ENCODE data around the gene LMBR1L. TPM values are rescaled to one million over a fixed set of nuclear protein-coding genes. Genes with fewer than 3 reads are reported as not detected.
A peak's percentile ranks its signal among the peaks of the same experiment; 100 is the strongest.

The LMBR1L gene
- total RNA-seq, 6 donors from 2014 or later: 20.4 to 108 (median 57.7) TPM

GRCh38 chr12:49079793-49080192 is 30.9 kb downstream of the LMBR1L start:
- ATAC-seq (ENCODE audit: low FRiP score in 2 of 2): no peak
- no peaks in the 10 kb centered on the region for H3K36me3 ChIP-seq
- H3K9me3 ChIP-seq: no peaks in the 10 kb centered on the region
- WGBS, 2 donors: 77 to 82% methylated on average over 1 of the region's 1 CpG
- DNase-seq: no peak
- H3K27me3 ChIP-seq: no peaks in the 10 kb centered on the region
- H3K4me3 ChIP-seq: no peak overlapping the region
- TF ChIP-seq EP300 (IDR thresholded peaks at IDR 0.05) (no peak), POLR2A (IDR thresholded peaks at IDR 0.05) (no peak), POLR2AphosphoS5 (IDR thresholded peaks at IDR 0.05) (no peak), CTCF (IDR thresholded peaks at IDR 0.05) (no peak)
- no peak overlapping the region for H3K27ac ChIP-seq
- no peaks in the 10 kb centered on the region for H3K4me1 ChIP-seq

DNA sequence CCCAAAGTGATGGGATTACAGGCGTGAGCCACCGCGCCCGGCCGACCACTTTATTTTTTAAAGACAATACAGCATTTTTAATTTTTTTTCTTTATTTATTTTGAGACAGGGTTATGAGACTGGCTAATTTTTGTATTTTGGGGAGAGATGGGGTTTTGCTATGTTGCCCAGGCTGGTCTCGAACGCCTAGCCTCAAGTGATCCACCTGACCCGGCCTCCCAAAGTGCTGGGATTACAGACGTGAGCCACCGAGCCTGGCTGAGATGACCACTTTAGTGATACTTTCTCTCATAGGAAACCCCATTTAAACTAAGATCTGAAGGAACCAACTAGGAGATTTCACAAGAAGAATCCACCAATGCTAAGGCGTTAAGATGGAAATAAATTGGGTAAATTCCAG is 39.7 kb downstream of the LMBR1L start:
- WGBS, 2 donors: 90 to 95% methylated on average over 11 of the region's 11 CpGs
- no peak for ATAC-seq (ENCODE audit: low FRiP score in 2 of 2)
- peak in 1 of 2 donors; percentile 65 for DNase-seq
- H3K9me3 ChIP-seq: no peaks in the 10 kb centered on the region
- H3K4me1 ChIP-seq: peaks cover 7 to 18% (median 12%) of the 10 kb centered on the region in 4 donors
- H3K27ac ChIP-seq: no peak overlapping the region
- H3K27me3 ChIP-seq: no peaks in the 10 kb centered on the region
- H3K36me3 ChIP-seq: no peaks in the 10 kb centered on the region
- no peak overlapping the region for H3K4me3 ChIP-seq
- no peak for TF ChIP-seq POLR2A (IDR thresholded peaks at IDR 0.05)
- TF ChIP-seq POLR2AphosphoS5 (IDR thresholded peaks at IDR 0.05): no peak
- no peak for TF ChIP-seq CTCF (IDR thresholded peaks at IDR 0.05)
- TF ChIP-seq EP300 (IDR thresholded peaks at IDR 0.05): no peak

DNA sequence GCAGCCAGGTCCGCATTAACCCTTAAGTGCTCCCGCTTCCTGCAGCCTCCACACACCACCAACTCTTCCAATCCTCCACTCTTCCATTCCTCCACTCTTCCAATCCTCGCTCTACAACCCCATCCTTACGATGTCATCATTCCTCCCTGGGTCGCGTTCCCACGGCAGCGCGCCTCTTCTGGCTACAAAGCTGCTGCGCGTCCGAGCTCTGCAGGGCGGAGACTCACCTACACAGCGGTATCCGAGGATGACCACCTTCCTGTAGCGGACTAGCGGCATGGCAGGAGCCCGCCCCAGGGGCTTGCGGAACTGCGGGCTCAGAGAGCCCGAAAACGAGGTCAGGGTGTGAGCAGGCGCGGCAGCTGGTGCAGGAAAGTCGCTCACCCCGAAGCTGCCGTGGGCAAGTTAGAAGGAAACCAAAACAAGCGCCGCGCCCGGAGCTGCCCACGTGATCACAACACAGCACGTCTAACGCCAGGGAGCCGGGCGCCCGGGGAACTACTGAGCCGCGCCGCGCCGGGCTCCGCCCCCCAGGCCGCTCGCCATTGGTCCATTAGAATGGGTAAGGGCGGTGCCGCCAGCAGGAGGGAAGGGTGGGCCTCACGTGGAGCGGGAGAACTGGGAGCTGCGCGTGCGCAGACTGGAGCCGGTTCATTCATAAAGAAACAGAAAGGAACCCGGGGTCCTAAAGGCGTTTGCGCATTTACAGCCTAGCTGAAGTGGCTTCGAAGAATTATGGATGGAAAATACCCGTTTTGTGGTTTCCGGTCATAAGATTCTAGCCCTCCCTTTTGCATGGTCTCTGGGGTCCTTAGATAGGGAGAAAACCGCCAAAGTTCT is 40.9 kb downstream of the LMBR1L start, which contains the start of gene RHEBL1:
TSS of gene RHEBL1 (minus strand) at position 473 of the 840 bp plus-strand sequence. CDS start at position 279, 194 bp downstream.
- peak within 1 kb of the TSS; percentile 28 to 83 (median 71) for H3K27ac ChIP-seq
- H3K4me1 ChIP-seq: peaks cover 7 to 18% (median 12%) of the 10 kb centered on the region in 4 donors
- no peaks in the 10 kb centered on the region for H3K9me3 ChIP-seq
- TF ChIP-seq POLR2AphosphoS5 (IDR thresholded peaks at IDR 0.05) (peak in 1 of 2 donors; percentile 68), POLR2A (IDR thresholded peaks at IDR 0.05) (peak in 2 of 4 donors; percentile 45 to 56), CTCF (IDR thresholded peaks at IDR 0.05) (peak in 3 of 6 experiments; percentile 8 to 39 (median 31)), EP300 (IDR thresholded peaks at IDR 0.05) (no peak)
- H3K4me3 ChIP-seq: peak within 1 kb of the TSS; percentile 34 to 94 (median 83)
- no peaks in the 10 kb centered on the region for H3K36me3 ChIP-seq
- no peaks in the 10 kb centered on the region for H3K27me3 ChIP-seq
- 0% methylated on average over 43 to 49 of the region's 60 CpGs for WGBS, 2 donors
- ATAC-seq (ENCODE audit: low FRiP score in 2 of 2): peak; percentile 100
- peak; percentile 99 to 100 for DNase-seq

- DNase-seq (no peak), ATAC-seq (ENCODE audit: low FRiP score in 2 of 2) (no peak)
- H3K27me3 ChIP-seq: no peaks in the 10 kb centered on the region
- WGBS, 2 donors: 20 to 28% methylated on average over 19 to 21 of the region's 21 CpGs
- H3K4me3 ChIP-seq: peak overlapping the region in 3 of 4 donors; percentile 80 to 94 (median 86)
- peaks cover 7 to 21% (median 12%) of the 10 kb centered on the region in 4 donors for H3K4me1 ChIP-seq
- TF ChIP-seq POLR2A (IDR thresholded peaks at IDR 0.05) (no peak), POLR2AphosphoS5 (IDR thresholded peaks at IDR 0.05) (no peak), EP300 (IDR thresholded peaks at IDR 0.05) (no peak), CTCF (IDR thresholded peaks at IDR 0.05) (no peak)
- H3K27ac ChIP-seq: peak overlapping the region; percentile 28 to 83 (median 71)
- H3K36me3 ChIP-seq: no peaks in the 10 kb centered on the region
- no peaks in the 10 kb centered on the region for H3K9me3 ChIP-seq
Observed at GRCh38 chr12:49068879-49069506, 41.7 kb downstream of the LMBR1L start.

Measured in upper lobe of left lung (tissue), 6 donors.